ENCODE results near the gene CNTNAP5.

GRCh38 chr2:124514236-124514635, 489.1 kb downstream of the CNTNAP5 start:
- TF ChIP-seq CTCF (IDR thresholded peaks at IDR 0.05; ENCODE audit: low read depth, low read length): no peak
- TF ChIP-seq MAX (IDR thresholded peaks at IDR 0.05; ENCODE audit: low read depth, low read length): no peak
